HepG2 (cell line): Measurements from ENCODE around the gene TP73. TPM values are rescaled to one million over a fixed set of nuclear protein-coding genes. Genes with fewer than 3 reads are reported as not detected.

Source experiments
- HMG20B ChIP-seq: conservative IDR thresholded peaks from 2 replicates; pipeline ENCODE4 v1.6.1; 2016; ENCODE audit warnings: missing genetic modification reagents, missing compliant biosample characterization
- JARID2 ChIP-seq: sonication (generic); formaldehyde crosslinking; IDR thresholded peaks from 2 replicates; pipeline ENCODE4 v1.8.1; 2023; ENCODE audit warnings: missing genetic modification reagents, inconsistent platforms; ENCODE audit not compliant: insufficient replicate concordance
- KDM4B ChIP-seq: sonication (generic); formaldehyde crosslinking; IDR thresholded peaks from 2 replicates; pipeline ENCODE4 v1.4.0; 2020; ENCODE audit warnings: missing genetic modification reagents
- MEIS2 ChIP-seq: sonication (generic); formaldehyde crosslinking; IDR thresholded peaks from 2 replicates; pipeline ENCODE4 v1.9.0; 2021; ENCODE audit warnings: mild to moderate bottlenecking, missing genetic modification reagents
- MTF2 ChIP-seq: sonication (generic); formaldehyde crosslinking; IDR thresholded peaks from 2 replicates; pipeline ENCODE4 v1.5.0; 2020; ENCODE audit warnings: missing genetic modification reagents, borderline replicate concordance
- NFRKB ChIP-seq: fragments of 450-650 bp; IDR thresholded peaks from 2 replicates; pipeline ENCODE4 v1.6.1; 2017
- NKX3-1 ChIP-seq: sonication (generic); formaldehyde crosslinking; IDR thresholded peaks from 2 replicates; pipeline ENCODE4 v1.5.0; 2020; ENCODE audit warnings: missing genetic modification reagents
- PHF5A ChIP-seq: IDR thresholded peaks from one replicate; pipeline ENCODE4 v1.6.1; 2018; ENCODE audit warnings: low read depth, missing genetic modification reagents; ENCODE audit not compliant: unreplicated experiment
- RBM22 ChIP-seq: fragments of 200-400 bp; formaldehyde crosslinking; optimal IDR thresholded peaks from 2 replicates; pipeline ENCODE3; 2017; ENCODE audit warnings: mild to moderate bottlenecking, low read length, moderate library complexity
- RFXANK ChIP-seq: IDR thresholded peaks from 2 replicates; pipeline ENCODE4 v1.6.1; 2016
- RORA ChIP-seq: sonication (generic); formaldehyde crosslinking; IDR thresholded peaks from 2 replicates; pipeline ENCODE4 v1.5.0; 2020; ENCODE audit warnings: mild to moderate bottlenecking, missing genetic modification reagents, moderate library complexity
- STAT5B ChIP-seq: sonication (generic); formaldehyde crosslinking; IDR thresholded peaks from 2 replicates; pipeline ENCODE4 v1.4.0; 2020; ENCODE audit warnings: missing genetic modification reagents
- YEATS2 ChIP-seq: sonication (generic); formaldehyde crosslinking; IDR thresholded peaks from 2 replicates; pipeline ENCODE4 v1.4.0; 2020; ENCODE audit warnings: missing genetic modification reagents, borderline replicate concordance
- ZEB1 ChIP-seq: IDR thresholded peaks from 2 replicates; pipeline ENCODE4 v1.6.1; 2012; ENCODE audit warnings: mild to moderate bottlenecking, low read depth, inconsistent platforms; ENCODE audit not compliant: insufficient replicate concordance
- ZNF251 ChIP-seq: sonication (generic); formaldehyde crosslinking; IDR thresholded peaks from 2 replicates; pipeline ENCODE4 v1.9.0; 2021; ENCODE audit warnings: mild to moderate bottlenecking, missing genetic modification reagents
- ZNF34 ChIP-seq: sonication (generic); formaldehyde crosslinking; IDR thresholded peaks from 2 replicates; pipeline ENCODE4 v1.4.0; 2020; ENCODE audit warnings: mild to moderate bottlenecking, missing genetic modification reagents, borderline replicate concordance
- ZNF7 ChIP-seq: IDR thresholded peaks from 2 replicates; pipeline ENCODE4 v1.6.1; 2016; ENCODE audit warnings: missing biosample characterization, missing genetic modification reagents
- ZNF891 ChIP-seq: sonication (generic); formaldehyde crosslinking; IDR thresholded peaks from 2 replicates; pipeline ENCODE4 v1.5.0; 2020; ENCODE audit warnings: mild to moderate bottlenecking, missing genetic modification reagents
- ZZZ3 ChIP-seq: sonication (generic); formaldehyde crosslinking; IDR thresholded peaks from 2 replicates; pipeline ENCODE4 v1.4.0; 2020; ENCODE audit warnings: missing genetic modification reagents, mild to moderate bottlenecking, borderline replicate concordance
- polyA plus RNA-seq, 8 experiments: library from polyadenylated mRNA; depleted of rRNA in 3 of 8; stranded (reverse) in 7 of 8; unstranded in 1 of 8; fragments of >200 nt; fragmentation: Illumina TruSeq in 4 of 8; extraction: Trizol in 4 of 8; gene quantifications; 2 replicates each; pipeline versions ENCODE4 v1.2.1 to v1.2.3, GENCODE V29; 2011 to 2016; ENCODE audit warnings: low read depth in 4 of 8, missing spikeins in 1 of 8, mixed read lengths in 1 of 8; ENCODE audit not compliant: insufficient read depth in 1 of 8
- total RNA-seq, 5 experiments: library from RNA; depleted of rRNA; stranded (reverse); fragments of >200 nt; fragmentation: Illumina TruSeq; extraction: Trizol; gene quantifications; 2 replicates each; pipeline ENCODE4 v1.2.3, GENCODE V29; 2016; ENCODE audit warnings: low read depth in 1 of 5
- TF ChIP-seq, protein P1 (sequence below): IDR thresholded peaks from 2 replicates; pipeline ENCODE4 v1.6.1; 2018; ENCODE audit warnings: missing genetic modification reagents
- TF ChIP-seq, protein P2 (sequence below): sonication (generic); formaldehyde crosslinking; IDR thresholded peaks from 2 replicates; pipeline ENCODE4 v1.4.0; 2020; ENCODE audit warnings: missing genetic modification reagents
- TF ChIP-seq, protein P3 (sequence below): IDR thresholded peaks from 2 replicates; pipeline ENCODE4 v1.6.1; 2016; ENCODE audit warnings: missing biosample characterization, missing genetic modification reagents, low read depth
- TF ChIP-seq, protein P4 (sequence below): sonication (generic); formaldehyde crosslinking; IDR thresholded peaks from 2 replicates; pipeline ENCODE4 v1.4.0; 2020; ENCODE audit warnings: missing genetic modification reagents
- TF ChIP-seq, protein P5 (sequence below): sonication (generic); formaldehyde crosslinking; IDR thresholded peaks from 2 replicates; pipeline ENCODE4 v1.9.0; 2022; ENCODE audit warnings: low read depth, missing genetic modification reagents

Gene TP73
- total and polyA plus RNA-seq, 2 of the 13 experiments (the other 11 are each of a cell fraction or from before 2014, with no cell fraction given) = 0.49 to 1.1 TPM

DNA sequence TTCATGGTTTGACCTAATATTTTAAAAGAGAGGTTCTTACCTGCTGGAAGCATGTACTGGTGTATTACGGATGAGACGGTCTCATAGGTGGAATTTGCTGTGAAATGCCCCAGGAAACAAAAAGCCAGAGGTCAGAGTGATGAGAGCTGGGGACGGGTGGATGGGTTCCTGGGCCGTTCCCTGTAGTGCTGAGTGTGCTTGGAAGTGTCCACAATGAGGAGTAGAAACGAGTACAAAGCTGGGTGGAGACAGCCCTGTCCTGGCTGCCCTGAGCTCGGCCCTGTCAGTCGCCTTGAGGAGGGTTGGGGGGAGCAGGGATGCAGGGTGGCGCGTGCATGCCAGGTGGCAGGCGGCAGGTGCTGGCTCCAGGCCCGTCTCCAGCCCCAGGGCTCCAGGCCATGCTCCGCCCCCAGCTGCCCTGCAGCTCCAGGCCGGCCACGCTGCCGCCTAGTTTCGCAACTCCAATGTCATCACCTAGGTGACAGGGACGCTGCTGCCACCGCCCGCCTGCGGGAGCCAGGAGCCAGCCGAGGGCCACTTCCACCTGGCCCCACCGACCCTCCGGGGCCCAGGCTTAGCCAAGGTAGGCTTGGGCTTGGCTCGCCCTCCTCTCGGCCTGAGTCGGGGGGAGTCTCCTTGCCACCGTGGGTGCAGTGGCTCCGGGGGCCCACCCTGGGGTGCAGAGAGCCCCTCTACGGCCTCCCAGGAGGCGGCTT lies 16.4 kb downstream of the TP73 start (continued):
- TF ChIP-seq ZNF891 (CRISPR knock-in tag) = peak; percentile 49; the same call in 1 of the 2 replicates
- no peak for TF ChIP-seq PHF5A
- TF ChIP-seq, protein P1, sequence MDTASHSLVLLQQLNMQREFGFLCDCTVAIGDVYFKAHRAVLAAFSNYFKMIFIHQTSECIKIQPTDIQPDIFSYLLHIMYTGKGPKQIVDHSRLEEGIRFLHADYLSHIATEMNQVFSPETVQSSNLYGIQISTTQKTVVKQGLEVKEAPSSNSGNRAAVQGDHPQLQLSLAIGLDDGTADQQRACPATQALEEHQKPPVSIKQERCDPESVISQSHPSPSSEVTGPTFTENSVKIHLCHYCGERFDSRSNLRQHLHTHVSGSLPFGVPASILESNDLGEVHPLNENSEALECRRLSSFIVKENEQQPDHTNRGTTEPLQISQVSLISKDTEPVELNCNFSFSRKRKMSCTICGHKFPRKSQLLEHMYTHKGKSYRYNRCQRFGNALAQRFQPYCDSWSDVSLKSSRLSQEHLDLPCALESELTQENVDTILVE (CRISPR knock-in tag) = no peak
- TF ChIP-seq HMG20B (CRISPR knock-in tag) = no peak
- TF ChIP-seq RBM22 = no peak
- no peak for TF ChIP-seq ZEB1
- TF ChIP-seq RORA (CRISPR knock-in tag) = no peak
- TF ChIP-seq, protein P2, sequence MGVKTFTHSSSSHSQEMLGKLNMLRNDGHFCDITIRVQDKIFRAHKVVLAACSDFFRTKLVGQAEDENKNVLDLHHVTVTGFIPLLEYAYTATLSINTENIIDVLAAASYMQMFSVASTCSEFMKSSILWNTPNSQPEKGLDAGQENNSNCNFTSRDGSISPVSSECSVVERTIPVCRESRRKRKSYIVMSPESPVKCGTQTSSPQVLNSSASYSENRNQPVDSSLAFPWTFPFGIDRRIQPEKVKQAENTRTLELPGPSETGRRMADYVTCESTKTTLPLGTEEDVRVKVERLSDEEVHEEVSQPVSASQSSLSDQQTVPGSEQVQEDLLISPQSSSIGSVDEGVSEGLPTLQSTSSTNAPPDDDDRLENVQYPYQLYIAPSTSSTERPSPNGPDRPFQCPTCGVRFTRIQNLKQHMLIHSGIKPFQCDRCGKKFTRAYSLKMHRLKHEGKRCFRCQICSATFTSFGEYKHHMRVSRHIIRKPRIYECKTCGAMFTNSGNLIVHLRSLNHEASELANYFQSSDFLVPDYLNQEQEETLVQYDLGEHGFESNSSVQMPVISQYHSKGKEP (CRISPR knock-in tag) = no peak
- TF ChIP-seq YEATS2 (CRISPR knock-in tag) = no peak; the same call in 1 of the 2 replicates
- peak; percentile 79 for TF ChIP-seq MEIS2 (CRISPR knock-in tag)
- TF ChIP-seq MTF2 = no peak
- 0 out of 2 replicates have a peak, but pooled peaks have one; percentile 38 for TF ChIP-seq ZNF34 (CRISPR knock-in tag)
- no peak for TF ChIP-seq RFXANK (CRISPR knock-in tag)
- TF ChIP-seq JARID2 (CRISPR knock-in tag) = no peak
- TF ChIP-seq NFRKB = no peak
- no peak for TF ChIP-seq ZNF7 (CRISPR knock-in tag)
- TF ChIP-seq ZZZ3 (CRISPR knock-in tag) = no peak
- TF ChIP-seq, protein P3, sequence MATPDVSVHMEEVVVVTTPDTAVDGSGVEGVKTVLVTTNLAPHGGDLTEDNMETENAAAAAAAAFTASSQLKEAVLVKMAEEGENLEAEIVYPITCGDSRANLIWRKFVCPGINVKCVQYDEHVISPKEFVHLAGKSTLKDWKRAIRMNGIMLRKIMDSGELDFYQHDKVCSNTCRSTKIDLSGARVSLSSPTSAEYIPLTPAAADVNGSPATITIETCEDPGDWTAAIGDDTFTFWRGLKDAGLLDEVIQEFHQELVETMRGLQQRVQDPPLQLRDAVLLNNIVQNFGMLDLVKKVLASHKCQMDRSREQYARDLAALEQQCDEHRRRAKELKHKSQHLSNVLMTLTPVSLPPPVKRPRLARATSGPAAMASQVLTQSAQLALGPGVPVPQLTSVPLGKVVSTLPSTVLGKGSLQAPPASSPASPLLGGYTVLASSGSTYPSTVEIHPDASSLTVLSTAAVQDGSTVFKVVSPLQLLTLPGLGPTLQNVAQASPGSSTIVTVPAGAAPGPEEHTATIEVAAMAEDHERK (CRISPR knock-in tag) = no peak
- no peak for TF ChIP-seq ZNF251
- no peak for TF ChIP-seq STAT5B (CRISPR knock-in tag)
- TF ChIP-seq, protein P4, sequence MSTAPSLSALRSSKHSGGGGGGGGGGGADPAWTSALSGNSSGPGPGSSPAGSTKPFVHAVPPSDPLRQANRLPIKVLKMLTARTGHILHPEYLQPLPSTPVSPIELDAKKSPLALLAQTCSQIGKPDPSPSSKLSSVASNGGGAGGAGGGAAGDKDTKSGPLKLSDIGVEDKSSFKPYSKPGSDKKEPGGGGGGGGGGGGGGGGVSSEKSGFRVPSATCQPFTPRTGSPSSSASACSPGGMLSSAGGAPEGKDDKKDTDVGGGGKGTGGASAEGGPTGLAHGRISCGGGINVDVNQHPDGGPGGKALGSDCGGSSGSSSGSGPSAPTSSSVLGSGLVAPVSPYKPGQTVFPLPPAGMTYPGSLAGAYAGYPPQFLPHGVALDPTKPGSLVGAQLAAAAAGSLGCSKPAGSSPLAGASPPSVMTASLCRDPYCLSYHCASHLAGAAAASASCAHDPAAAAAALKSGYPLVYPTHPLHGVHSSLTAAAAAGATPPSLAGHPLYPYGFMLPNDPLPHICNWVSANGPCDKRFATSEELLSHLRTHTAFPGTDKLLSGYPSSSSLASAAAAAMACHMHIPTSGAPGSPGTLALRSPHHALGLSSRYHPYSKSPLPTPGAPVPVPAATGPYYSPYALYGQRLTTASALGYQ = no peak; the same call in 1 of the 2 replicates
- TF ChIP-seq, protein P5, sequence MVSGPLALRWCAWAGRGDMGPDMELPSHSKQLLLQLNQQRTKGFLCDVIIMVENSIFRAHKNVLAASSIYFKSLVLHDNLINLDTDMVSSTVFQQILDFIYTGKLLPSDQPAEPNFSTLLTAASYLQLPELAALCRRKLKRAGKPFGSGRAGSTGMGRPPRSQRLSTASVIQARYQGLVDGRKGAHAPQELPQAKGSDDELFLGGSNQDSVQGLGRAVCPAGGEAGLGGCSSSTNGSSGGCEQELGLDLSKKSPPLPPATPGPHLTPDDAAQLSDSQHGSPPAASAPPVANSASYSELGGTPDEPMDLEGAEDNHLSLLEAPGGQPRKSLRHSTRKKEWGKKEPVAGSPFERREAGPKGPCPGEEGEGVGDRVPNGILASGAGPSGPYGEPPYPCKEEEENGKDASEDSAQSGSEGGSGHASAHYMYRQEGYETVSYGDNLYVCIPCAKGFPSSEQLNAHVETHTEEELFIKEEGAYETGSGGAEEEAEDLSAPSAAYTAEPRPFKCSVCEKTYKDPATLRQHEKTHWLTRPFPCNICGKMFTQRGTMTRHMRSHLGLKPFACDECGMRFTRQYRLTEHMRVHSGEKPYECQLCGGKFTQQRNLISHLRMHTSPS (CRISPR knock-in tag) = peak; percentile 79
- TF ChIP-seq KDM4B (CRISPR knock-in tag) = peak; percentile 82
- TF ChIP-seq NKX3-1 (CRISPR knock-in tag) = no peak
